WTC11 (cell line): ENCODE data around the gene CREB3.

Source experiments
- CTCF ChIP-seq: fragments of 200-600 bp; IDR thresholded peaks from 2 replicates; pipeline ENCODE4 v1.8.0; 2022; ENCODE audit warnings: antibody characterized with exemption
- ERG ChIP-seq: fragments of 250-450 bp; sonication (Bioruptor Pico); IDR thresholded peaks from 2 replicates; pipeline ENCODE4 v1.8.0; 2021; ENCODE audit warnings: mild to moderate bottlenecking

- TF ChIP-seq CTCF (no peak), ERG (CRISPR knock-in tag) (no peak)
Measured at GRCh38 chr9:35734096-35734495, 1.6 kb downstream of the CREB3 start.
